GM12874 (cell line): ENCODE data around the gene AQP1.

Source experiments
- CTCF ChIP-seq: IDR thresholded peaks from 2 replicates; pipeline ENCODE4 v1.5.1; 2011; ENCODE audit warnings: low read depth, mild to moderate bottlenecking, control low read depth, low read length, moderate library complexity; ENCODE audit not compliant: insufficient read depth

Gene AQP1

GRCh38 chr7:30911561-30911969 is at the start of gene AQP1:
Gene AQP1 (plus strand): TSS chr7:30911853. CDS start chr7:30911910, 57 bp downstream.
- no peak for TF ChIP-seq CTCF

GRCh38 chr7:30862995-30863705 is 48.5 kb upstream of the AQP1 start:
- no peak for TF ChIP-seq CTCF

GRCh38 chr7:30863706-30864035 is 48.0 kb upstream of the AQP1 start:
- no peak for TF ChIP-seq CTCF

DNA sequence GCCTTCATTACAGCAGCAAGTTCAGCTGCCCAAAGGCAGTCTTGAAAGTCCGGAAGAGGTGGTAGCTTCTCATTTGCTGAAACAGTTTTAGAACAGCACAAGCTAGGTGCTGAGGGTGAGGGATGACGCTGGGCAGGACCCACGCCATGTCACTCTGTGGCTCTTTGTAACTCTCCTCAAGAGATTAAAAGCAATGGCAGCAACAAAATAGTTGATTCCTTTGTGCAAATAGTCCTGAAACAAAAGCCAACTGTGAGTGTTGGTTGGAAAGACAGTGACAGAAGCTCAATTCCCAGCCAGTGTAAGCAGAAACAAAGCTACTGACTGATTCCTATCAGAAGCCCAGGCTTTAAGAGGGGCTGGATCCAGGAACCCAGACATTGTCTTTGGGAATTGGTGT is 47.6 kb upstream of the AQP1 start:
- no peak for TF ChIP-seq CTCF

- no peak for TF ChIP-seq CTCF
Measured at GRCh38 chr7:30865076-30865475, 46.6 kb upstream of the AQP1 start.

GRCh38 chr7:30865821-30866220 is 45.8 kb upstream of the AQP1 start:
- no peak for TF ChIP-seq CTCF

DNA sequence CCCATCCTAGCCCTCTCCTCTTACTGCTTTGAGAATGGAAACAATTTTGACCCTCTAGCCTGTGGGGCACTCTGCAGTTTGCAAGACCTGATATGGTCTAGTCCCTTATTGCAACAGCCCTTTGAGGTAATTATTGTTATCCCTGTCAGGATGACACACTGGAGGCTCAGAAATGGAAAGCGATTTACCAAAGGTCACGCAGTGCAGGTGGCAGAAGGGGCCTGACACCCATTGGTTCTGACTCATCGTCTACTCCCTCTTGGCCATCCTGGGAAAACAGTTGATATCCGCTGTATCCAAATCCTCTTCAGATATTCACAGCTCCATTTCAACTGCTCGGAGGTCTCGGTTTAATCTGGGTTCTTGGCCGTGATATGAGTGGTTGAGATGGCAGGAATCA is 44.7 kb upstream of the AQP1 start:
- TF ChIP-seq CTCF = no peak
